HG03342 (cell line): Measurements from ENCODE around the gene ACTBL2.
"Not testable (repeated sequence)": the region's sequence is repeated elsewhere in the genome, so short reads cannot be mapped to it uniquely, and the experiment has no call there.

ENCODE experiments used
- ATAC-seq: cut with Tn5 transposase; IDR thresholded peaks from one replicate; pipeline ENCODE4 v1.9.1; 2021; ENCODE audit warnings: mild to moderate bottlenecking, moderate library complexity; ENCODE audit not compliant: unreplicated experiment

ACTBL2 gene

DNA sequence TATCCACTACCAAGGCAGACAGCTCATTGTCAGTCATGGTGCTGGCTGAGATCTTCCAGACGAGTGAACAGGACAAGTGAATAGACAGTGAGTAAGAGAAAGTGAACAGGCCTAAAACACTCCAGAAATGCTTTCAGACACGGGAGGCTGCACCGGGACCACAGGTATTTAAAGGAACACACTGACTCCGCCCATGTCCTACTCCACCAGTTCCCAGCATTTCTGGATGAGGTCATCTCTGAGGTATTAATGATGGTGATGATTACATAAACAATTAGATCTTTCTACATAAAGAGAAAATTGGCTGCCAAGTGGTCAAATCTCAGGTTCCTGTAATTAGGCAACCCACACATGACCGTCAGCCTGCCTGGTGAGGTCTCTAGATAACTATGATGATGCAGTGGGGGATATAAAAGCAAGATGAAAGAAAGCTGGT lies at the start of gene ACTBL2:
TSS of gene ACTBL2 (minus strand) at position 141 of the 436 bp plus-strand sequence. CDS start at position 37, 104 bp downstream.
- no peak for ATAC-seq

GRCh38 chr5:57531333-57531732 lies 48.7 kb upstream of the ACTBL2 start:
- no peak for ATAC-seq

DNA sequence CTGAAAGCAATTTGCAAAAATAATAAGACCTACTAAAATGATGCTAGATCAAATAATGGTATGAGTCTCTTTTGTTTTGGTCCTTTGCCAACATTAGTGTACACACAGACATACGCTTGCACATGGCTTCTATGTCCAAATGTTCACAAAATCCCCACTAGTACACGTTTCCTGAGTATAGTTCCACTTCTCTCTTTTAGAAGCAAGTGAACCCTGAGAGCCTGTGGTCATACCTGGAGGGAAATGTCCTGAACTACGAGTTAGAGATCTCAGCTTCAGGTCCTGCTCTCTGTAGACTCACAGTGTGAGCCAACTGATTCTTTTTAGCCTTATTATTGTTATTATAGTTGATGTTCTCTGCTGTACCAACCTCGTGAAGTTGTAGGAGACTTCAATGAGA lies 47.3 kb upstream of the ACTBL2 start:
- peak; percentile 63 for ATAC-seq

DNA sequence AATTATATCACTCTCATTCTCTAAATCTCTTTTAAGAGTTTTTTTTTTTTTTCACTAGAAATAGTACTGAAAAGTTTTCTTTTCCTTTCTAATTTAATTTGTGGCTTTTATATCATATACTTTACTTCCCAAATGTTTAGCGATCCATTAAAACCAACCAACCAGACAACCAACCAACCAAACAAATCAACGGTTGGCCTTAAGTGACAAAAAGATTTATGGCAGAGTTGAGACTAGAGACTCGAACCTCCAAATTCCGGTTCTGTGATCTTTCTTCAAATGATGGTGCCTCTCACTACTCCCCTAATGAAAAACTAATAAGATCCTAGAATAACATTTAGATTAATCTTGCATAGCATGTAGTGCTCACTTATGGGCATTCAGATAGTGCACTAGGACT lies 45.3 kb upstream of the ACTBL2 start:
- ATAC-seq: no peak

- ATAC-seq: no peak
These were observed 41.9 kb upstream of the ACTBL2 start for GRCh38 chr5:57524348-57525060.

- ATAC-seq: not testable (repeated sequence)
These were observed 39.9 kb upstream of the ACTBL2 start for GRCh38 chr5:57522477-57522876.

DNA sequence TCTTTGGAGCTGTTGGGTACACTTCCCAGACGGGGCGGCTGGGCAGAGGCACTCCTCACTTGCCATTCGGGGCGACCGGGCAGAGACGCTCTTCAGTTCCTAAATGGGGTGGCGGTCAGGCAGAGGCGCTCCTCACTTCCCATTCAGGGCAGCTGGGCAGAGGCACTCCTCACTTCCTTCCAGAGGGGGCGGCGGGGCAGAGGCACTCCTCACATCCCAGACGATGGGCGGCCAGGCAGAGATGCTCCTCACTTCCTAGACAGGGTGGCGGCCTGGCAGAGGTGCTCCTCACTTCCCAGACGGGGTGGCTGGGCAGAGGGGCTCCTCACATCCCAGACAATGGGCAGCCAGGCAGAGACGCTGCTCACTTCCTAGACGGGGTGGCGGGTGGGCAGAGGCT lies 35.8 kb upstream of the ACTBL2 start:
- ATAC-seq: not testable (repeated sequence)

DNA sequence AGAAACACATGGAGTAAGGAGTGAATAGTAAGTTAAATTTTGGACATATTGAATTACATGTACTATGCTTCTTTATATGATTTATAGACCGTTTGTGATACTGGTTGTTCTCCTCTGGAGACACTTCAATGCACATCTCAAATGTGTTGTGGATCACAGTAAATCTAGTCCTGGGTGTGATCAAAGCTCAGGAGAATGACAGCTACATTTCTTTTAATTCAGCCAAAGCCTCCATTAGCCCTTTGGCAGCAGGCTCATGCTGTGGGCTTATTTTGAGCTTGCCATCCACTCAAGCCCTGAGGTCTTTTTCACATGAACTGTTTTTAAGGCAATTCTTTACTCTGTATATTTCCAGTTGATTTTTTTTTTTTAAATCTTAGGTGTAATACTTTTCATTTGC lies 34.6 kb upstream of the ACTBL2 start:
- no peak for ATAC-seq

DNA sequence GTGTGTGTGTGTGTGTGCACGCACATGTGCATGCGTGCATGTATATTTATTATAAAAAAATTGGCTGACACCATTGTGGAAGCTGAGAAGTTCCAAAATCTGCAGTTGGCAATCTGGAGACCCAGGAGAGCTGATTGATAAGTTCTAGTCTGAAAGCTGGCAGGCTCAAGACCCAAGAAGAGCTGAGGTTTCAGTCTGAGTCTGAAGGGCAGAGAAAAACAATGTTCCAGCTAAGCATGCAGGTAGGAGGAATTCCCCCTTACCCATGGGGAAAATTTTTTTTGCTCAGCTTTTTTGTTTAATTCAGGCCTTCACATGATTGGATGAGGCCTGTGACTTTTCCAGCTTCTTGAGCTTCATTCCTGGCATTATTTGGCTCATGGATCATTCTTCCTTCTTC lies 31.2 kb upstream of the ACTBL2 start:
- no peak for ATAC-seq

GRCh38 chr5:57511321-57511720 lies 28.7 kb upstream of the ACTBL2 start:
- no peak for ATAC-seq

GRCh38 chr5:57509501-57510260 lies 27.1 kb upstream of the ACTBL2 start:
- ATAC-seq: no peak

- no peak for ATAC-seq
These were observed 25.6 kb upstream of the ACTBL2 start for GRCh38 chr5:57508211-57508610.

GRCh38 chr5:57505272-57506200 lies 22.9 kb upstream of the ACTBL2 start:
- no peak for ATAC-seq

GRCh38 chr5:57504357-57504756 lies 21.7 kb upstream of the ACTBL2 start:
- no peak for ATAC-seq

DNA sequence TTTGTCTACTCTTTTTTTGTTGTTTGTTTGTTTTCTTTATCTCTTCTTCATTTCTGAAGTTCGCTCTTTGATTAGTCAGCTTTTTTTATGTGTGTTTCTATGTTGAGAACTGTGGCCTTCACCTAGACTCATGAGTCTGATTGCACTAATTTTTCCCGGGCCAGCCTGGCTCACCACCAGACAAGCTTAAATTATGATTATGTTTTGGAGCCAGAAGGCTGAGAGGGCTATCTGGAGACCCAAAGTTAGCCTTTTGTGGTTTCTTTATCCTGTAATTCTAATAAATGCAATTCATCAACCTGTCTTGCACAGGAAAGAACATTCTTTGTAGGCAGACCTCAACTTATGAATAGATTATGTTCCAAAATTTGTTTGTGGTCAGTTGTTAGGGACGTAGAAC lies 20.8 kb upstream of the ACTBL2 start:
- no peak for ATAC-seq

- ATAC-seq: no peak
These were observed 19.0 kb upstream of the ACTBL2 start for GRCh38 chr5:57501414-57502201.

DNA sequence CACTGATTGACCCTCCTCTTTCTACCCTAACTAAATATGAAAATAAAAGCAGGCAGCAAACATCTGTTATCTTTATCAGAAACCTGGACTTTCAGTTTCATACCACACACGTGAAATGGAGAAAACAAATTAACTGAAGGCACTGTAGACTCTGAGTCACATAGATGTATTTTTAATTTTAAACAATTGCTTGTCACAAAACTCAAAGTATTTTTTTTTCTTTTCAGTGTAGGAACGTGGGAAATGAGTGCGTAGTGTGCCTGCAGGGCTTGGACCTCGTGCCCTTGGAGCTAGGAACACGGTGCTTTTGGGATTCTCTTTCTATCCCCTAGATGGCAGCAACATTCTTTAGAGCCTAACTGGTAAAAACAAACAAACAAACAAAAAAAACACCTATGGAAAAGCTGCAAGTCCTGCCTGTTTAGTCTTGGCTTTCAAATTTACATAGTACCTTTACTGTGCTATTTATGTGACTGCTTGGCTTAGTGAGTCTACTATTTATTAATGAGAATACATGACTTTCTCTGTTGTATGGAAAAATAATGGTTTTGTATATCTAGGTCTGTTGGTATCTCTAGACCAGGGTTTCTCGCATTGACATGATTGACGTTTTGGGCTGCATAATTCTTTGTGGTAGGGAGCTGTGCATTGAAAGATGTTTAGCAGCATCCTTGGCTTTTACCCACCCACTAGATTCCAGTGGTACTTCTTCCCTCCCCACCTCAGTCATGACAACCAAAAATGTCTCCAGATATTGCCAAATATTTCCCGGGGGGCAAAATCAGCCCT lies 16.8 kb upstream of the ACTBL2 start:
- ATAC-seq: peak; percentile 82

DNA sequence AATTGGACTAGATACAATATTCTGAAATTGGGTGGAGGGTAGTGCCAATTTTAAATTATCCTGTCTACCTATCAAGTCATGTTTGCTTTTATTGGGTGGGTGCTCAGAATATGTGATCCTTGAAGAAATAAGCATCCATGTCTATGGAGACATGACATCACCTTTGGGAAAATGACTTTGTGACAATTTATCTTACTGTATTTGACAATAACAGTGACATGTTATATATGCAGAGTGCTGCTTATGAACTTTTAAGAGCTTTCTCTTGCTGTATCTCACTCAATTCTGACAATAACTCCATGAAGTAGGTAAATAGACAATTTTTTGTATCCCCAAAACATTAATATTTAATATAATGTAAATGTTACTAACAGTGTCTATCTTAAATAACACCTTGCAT lies 15.1 kb upstream of the ACTBL2 start:
- no peak for ATAC-seq

DNA sequence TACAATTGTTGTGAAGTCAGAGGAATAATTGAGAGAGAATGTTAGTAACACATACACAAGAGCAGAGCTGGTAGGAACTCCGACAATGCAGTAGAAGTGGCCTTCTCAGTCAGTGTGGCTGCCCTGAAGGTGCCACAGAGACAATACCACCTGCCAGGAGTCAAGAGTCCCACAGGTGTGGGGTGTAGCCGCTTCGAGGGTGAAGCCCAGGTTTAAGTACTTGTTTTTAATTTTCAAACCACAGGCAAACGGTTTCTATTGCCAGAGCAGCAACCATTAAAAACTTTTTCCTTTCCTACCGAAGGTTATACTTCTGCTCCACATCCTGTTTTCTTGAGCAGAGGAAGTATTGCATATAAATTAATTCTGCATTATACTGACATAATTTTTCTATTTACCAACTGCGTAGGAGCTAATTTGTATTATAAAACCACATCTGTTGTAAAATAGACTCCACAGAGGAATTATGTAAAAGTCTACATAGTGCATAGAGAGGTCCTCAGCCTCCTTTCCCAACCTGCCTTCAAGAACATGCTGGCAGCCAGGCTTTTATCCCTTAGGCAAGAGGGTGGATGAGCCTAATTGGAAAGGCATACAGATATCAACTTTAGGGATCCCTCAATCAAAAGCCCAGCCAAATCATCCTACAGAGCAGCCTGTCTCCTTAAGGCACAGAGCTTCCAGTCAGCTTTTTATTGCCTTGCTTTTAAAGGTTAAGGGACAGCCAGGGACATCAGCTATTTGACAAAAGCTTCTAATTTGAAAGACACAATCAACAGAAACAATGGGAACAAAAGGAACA lies 12.9 kb upstream of the ACTBL2 start:
- no peak for ATAC-seq
